ENCODE measurements around the gene STX1B. TPM values are rescaled to one million over a fixed set of nuclear protein-coding genes. Genes with fewer than 3 reads are reported as not detected.

Gene STX1B
- polyA plus RNA-seq, 1 donor (not counting 4 experiments of a cell fraction or from before 2014, with no cell fraction given), result 0.34 TPM

DNA sequence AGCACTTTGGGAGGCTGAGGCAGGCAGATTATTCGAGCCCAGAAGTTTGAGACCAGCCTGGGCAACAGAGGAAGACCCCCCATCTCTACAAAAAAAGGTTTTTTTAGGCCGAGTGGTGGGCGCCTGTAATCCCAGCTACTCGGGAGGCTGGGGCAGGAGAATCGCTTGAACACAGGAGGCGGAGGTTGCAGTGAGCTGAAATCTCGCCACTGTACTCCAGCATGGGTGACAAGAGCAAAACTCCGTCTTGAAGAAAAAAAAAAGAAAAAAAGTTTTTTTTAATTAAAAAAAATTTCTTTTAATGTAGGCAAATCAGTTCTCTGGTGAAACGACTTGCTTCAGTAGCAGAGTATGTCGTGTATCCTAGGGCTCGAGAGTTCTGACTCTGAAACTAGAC is 14.5 kb downstream of the STX1B start:
- H3K79me2 ChIP-seq (ENCODE audit: control insufficient read depth, insufficient read depth, low read length), result no peaks in the 10 kb centered on the region
- no peak overlapping the region for H2AFZ ChIP-seq (ENCODE audit: control insufficient read depth, low read length)
- dilution Hi-C loops (cut with MboI; ENCODE audit: extremely low pct_ligation_motif_present, low sequenced_read_pairs), result no loop called here
- peak overlapping the region; percentile 92 for H3K4me2 ChIP-seq (ENCODE audit: control insufficient read depth, extremely low read depth, insufficient read depth, low read depth, low read length)
- peak overlapping the region in 2 of 3 experiments; percentile 72 to 76 for H3K4me3 ChIP-seq (ENCODE audit: control insufficient read depth in 2 of 3, extremely low read depth in 1 of 3, insufficient read depth in 2 of 3, low read depth in 1 of 3, low read length in 3 of 3)
- no peak for TF ChIP-seq EZH2 (IDR thresholded peaks at IDR 0.05; ENCODE audit: low read length)
- TF ChIP-seq, protein P1, sequence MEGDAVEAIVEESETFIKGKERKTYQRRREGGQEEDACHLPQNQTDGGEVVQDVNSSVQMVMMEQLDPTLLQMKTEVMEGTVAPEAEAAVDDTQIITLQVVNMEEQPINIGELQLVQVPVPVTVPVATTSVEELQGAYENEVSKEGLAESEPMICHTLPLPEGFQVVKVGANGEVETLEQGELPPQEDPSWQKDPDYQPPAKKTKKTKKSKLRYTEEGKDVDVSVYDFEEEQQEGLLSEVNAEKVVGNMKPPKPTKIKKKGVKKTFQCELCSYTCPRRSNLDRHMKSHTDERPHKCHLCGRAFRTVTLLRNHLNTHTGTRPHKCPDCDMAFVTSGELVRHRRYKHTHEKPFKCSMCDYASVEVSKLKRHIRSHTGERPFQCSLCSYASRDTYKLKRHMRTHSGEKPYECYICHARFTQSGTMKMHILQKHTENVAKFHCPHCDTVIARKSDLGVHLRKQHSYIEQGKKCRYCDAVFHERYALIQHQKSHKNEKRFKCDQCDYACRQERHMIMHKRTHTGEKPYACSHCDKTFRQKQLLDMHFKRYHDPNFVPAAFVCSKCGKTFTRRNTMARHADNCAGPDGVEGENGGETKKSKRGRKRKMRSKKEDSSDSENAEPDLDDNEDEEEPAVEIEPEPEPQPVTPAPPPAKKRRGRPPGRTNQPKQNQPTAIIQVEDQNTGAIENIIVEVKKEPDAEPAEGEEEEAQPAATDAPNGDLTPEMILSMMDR (optimal IDR thresholded peaks at IDR 0.05 in 1 of 3, IDR thresholded peaks at IDR 0.05 in 1 of 3, conservative IDR thresholded peaks at IDR 0.05 in 1 of 3; ENCODE audit: extremely low read depth in 1 of 3, insufficient read depth in 2 of 3, low read length in 3 of 3), result no peak
- no peaks in the 10 kb centered on the region for H3K9me1 ChIP-seq (ENCODE audit: control insufficient read depth, extremely low read depth, insufficient read depth, low read length)
- peak overlapping the region; percentile 79 for H3K9ac ChIP-seq (ENCODE audit: control insufficient read depth, extremely low read depth, insufficient read depth, low read length)
- H3K9me3 ChIP-seq (ENCODE audit: control insufficient read depth, low read depth, low read length), result no peaks in the 10 kb centered on the region
- DNase-seq (ENCODE audit: low read depth, low spot score) (no peak), FAIRE-seq (no peak)
- H3K27ac ChIP-seq (ENCODE audit: control insufficient read depth, insufficient read depth, low read length), result peak overlapping the region; percentile 86
- H3K27me3 ChIP-seq (ENCODE audit: control insufficient read depth, extremely low read depth, insufficient read depth, low read length), result no peaks in the 10 kb centered on the region
- H3K36me3 ChIP-seq (ENCODE audit: control insufficient read depth in 2 of 2, extremely low read depth in 1 of 2, insufficient read depth in 2 of 2, low read length in 2 of 2), result no peaks in the 10 kb centered on the region
- peaks cover 39% of the 10 kb centered on the region for H3K4me1 ChIP-seq (ENCODE audit: control insufficient read depth, extremely low read depth, insufficient read depth, low read length)
- no peaks in the 10 kb centered on the region for H4K20me1 ChIP-seq (ENCODE audit: control insufficient read depth, extremely low read depth, insufficient read depth, low read length)

DNA sequence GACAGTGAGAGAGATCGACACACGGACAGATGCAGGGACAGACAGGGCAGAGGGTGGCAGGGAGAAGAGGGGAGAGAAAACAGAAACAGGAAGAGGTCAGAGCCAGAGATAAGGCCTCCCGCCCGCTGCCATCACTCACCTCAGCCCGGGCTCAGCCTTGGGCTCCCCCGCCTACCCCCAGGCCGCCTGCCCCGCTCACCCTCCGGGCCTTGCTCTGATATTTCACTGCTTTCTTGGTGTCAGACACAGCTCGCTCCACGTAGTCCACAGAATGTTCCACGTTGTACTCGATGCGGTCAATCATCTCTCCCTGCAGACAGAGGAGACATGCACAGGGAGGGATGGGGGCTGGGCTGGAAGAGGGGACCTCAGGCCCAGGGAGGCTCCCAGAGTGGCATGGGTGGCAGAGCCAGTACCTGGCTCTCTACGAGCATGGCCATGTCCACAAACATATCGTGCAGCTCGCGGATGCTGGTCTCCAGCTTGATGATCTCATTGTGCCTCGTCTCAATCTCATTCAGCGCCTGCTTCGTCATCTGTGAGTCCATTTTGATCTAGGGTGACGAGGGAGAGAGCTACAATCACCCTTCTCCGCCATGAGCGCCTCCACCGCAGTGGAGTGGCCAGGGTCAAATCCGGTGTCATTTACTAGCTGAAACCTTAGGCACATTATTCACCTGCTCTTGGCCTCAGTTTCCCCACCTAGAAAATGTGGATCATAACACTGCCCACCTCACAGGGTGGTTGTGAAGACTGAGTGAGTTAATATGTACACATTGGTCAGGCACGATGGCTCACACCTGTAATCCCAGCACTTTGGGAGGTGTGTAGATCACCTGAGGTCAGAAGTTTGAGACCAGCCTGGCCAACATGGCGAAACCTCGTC is 17.3 kb downstream of the STX1B start:
- no peaks in the 10 kb centered on the region for H3K79me2 ChIP-seq (ENCODE audit: control insufficient read depth, insufficient read depth, low read length)
- H3K4me1 ChIP-seq (ENCODE audit: control insufficient read depth, extremely low read depth, insufficient read depth, low read length), result peaks cover 22% of the 10 kb centered on the region
- H3K4me2 ChIP-seq (ENCODE audit: control insufficient read depth, extremely low read depth, insufficient read depth, low read depth, low read length), result no peak overlapping the region
- no peaks in the 10 kb centered on the region for H3K9me3 ChIP-seq (ENCODE audit: control insufficient read depth, low read depth, low read length)
- TF ChIP-seq, protein P1 (optimal IDR thresholded peaks at IDR 0.05 in 1 of 3, IDR thresholded peaks at IDR 0.05 in 1 of 3, conservative IDR thresholded peaks at IDR 0.05 in 1 of 3; ENCODE audit: extremely low read depth in 1 of 3, insufficient read depth in 2 of 3, low read length in 3 of 3), result no peak
- TF ChIP-seq EZH2 (IDR thresholded peaks at IDR 0.05; ENCODE audit: low read length), result no peak
- no peaks in the 10 kb centered on the region for H3K9me1 ChIP-seq (ENCODE audit: control insufficient read depth, extremely low read depth, insufficient read depth, low read length)
- dilution Hi-C loops (cut with MboI; ENCODE audit: extremely low pct_ligation_motif_present, low sequenced_read_pairs), result no loop called here
- FAIRE-seq (no peak), DNase-seq (ENCODE audit: low read depth, low spot score) (no peak)
- H4K20me1 ChIP-seq (ENCODE audit: control insufficient read depth, extremely low read depth, insufficient read depth, low read length), result no peaks in the 10 kb centered on the region
- H3K27me3 ChIP-seq (ENCODE audit: control insufficient read depth, extremely low read depth, insufficient read depth, low read length), result no peaks in the 10 kb centered on the region
- no peaks in the 10 kb centered on the region for H3K36me3 ChIP-seq (ENCODE audit: control insufficient read depth in 2 of 2, extremely low read depth in 1 of 2, insufficient read depth in 2 of 2, low read length in 2 of 2)
- no peak overlapping the region for H3K4me3 ChIP-seq (ENCODE audit: control insufficient read depth in 2 of 3, extremely low read depth in 1 of 3, insufficient read depth in 2 of 3, low read depth in 1 of 3, low read length in 3 of 3)
- no peak overlapping the region for H3K9ac ChIP-seq (ENCODE audit: control insufficient read depth, extremely low read depth, insufficient read depth, low read length)
- no peak overlapping the region for H2AFZ ChIP-seq (ENCODE audit: control insufficient read depth, low read length)
- H3K27ac ChIP-seq (ENCODE audit: control insufficient read depth, insufficient read depth, low read length), result no peak overlapping the region
